Ectodermal cell (in vitro differentiated cells): ENCODE data around the gene SPATC1L.

Source experiments
- H3K27ac ChIP-seq: 2 replicates; pipeline ENCODE4 v1.7.0; 2013; ENCODE audit warnings: mild to moderate bottlenecking, low read depth, low read length; ENCODE audit not compliant: insufficient read depth, poor library complexity, severe bottlenecking
- H3K27me3 ChIP-seq: 2 replicates; pipeline ENCODE4 v1.7.0; 2013; ENCODE audit warnings: mild to moderate bottlenecking, low read length; ENCODE audit not compliant: insufficient read depth, control insufficient read depth, poor library complexity, severe bottlenecking
- H3K36me3 ChIP-seq: one replicate; pipeline ENCODE4 v1.7.0; 2013; ENCODE audit warnings: low read length; ENCODE audit not compliant: control insufficient read depth, insufficient read depth
- H3K4me1 ChIP-seq: one replicate; pipeline ENCODE4 v1.7.0; 2013; ENCODE audit warnings: low read length; ENCODE audit not compliant: control insufficient read depth, insufficient read depth
- H3K4me3 ChIP-seq: 2 replicates; pipeline ENCODE4 v1.7.0; 2013; ENCODE audit warnings: low read depth, low read length, control low read depth; ENCODE audit not compliant: insufficient read depth
- H3K9me3 ChIP-seq: 2 replicates; pipeline ENCODE4 v1.7.0; 2013; ENCODE audit warnings: mild to moderate bottlenecking, low read length, moderate library complexity; ENCODE audit not compliant: control insufficient read depth
- WGBS, 2 experiments: methylation state at CpG; one replicate each; pipeline ENCODE4 v1.1.7; 2013; ENCODE audit warnings: missing lambda C conversion rate in 2 of 2; 5-methylcytosine and 5-hydroxymethylcytosine counted together

The SPATC1L gene

GRCh38 chr21:46137908-46138307, 46.4 kb downstream of the SPATC1L start:
- 94 to 95% methylated on average over 7 of the region's 7 CpGs for WGBS, 2 experiments
- Histone ChIP-seq H3K9me3 (no peaks in the 10 kb centered on the region), H3K4me3 (no peak overlapping the region), H3K27ac (no peak overlapping the region), H3K36me3 (no peaks in the 10 kb centered on the region), H3K4me1 (peaks cover 6% of the 10 kb centered on the region), H3K27me3 (no peaks in the 10 kb centered on the region)

GRCh38 chr21:46136739-46137349, 47.4 kb downstream of the SPATC1L start:
- Histone ChIP-seq H3K27me3 (no peaks in the 10 kb centered on the region), H3K4me3 (no peak overlapping the region), H3K27ac (no peak overlapping the region), H3K36me3 (no peaks in the 10 kb centered on the region), H3K9me3 (no peaks in the 10 kb centered on the region), H3K4me1 (peaks cover 6% of the 10 kb centered on the region)
- WGBS, 2 experiments: 89 to 90% methylated on average over 22 of the region's 22 CpGs

GRCh38 chr21:46135782-46136395, 48.4 kb downstream of the SPATC1L start:
- 85 to 87% methylated on average over 4 of the region's 7 CpGs for WGBS, 2 experiments
- Histone ChIP-seq H3K9me3 (no peaks in the 10 kb centered on the region), H3K27me3 (no peaks in the 10 kb centered on the region), H3K27ac (no peak overlapping the region), H3K4me3 (no peak overlapping the region), H3K4me1 (peaks cover 6% of the 10 kb centered on the region), H3K36me3 (no peaks in the 10 kb centered on the region)

- no peaks in the 10 kb centered on the region for H3K9me3 ChIP-seq
- 96% methylated on average over 85 of the region's 85 CpGs for WGBS, 2 experiments
Observed at GRCh38 chr21:46131838-46132651, 52.2 kb downstream of the SPATC1L start.

GRCh38 chr21:46131588-46131837, 52.7 kb downstream of the SPATC1L start:
- Histone ChIP-seq H3K36me3 (no peaks in the 10 kb centered on the region), H3K27ac (no peak overlapping the region), H3K9me3 (no peaks in the 10 kb centered on the region), H3K27me3 (no peaks in the 10 kb centered on the region), H3K4me1 (peaks cover 6% of the 10 kb centered on the region), H3K4me3 (no peak overlapping the region)
- WGBS, 2 experiments: 93 to 96% methylated on average over 4 of the region's 4 CpGs

More at GRCh38 chr21:46131838-46132651, 52.2 kb downstream of the SPATC1L start:
- Histone ChIP-seq H3K36me3 (no peaks in the 10 kb centered on the region), H3K4me1 (peaks cover 7% of the 10 kb centered on the region), H3K27ac (no peak overlapping the region), H3K4me3 (no peak overlapping the region), H3K27me3 (no peaks in the 10 kb centered on the region)

- no peaks in the 10 kb centered on the region for H3K9me3 ChIP-seq
- no peak overlapping the region for H3K4me3 ChIP-seq
- no peaks in the 10 kb centered on the region for H3K27me3 ChIP-seq
- peaks cover 6% of the 10 kb centered on the region for H3K4me1 ChIP-seq
- 91 to 95% methylated on average over 22 of the region's 22 CpGs for WGBS, 2 experiments
- H3K27ac ChIP-seq: no peak overlapping the region
- H3K36me3 ChIP-seq: no peaks in the 10 kb centered on the region
Observed at GRCh38 chr21:46130831-46131587, 53.2 kb downstream of the SPATC1L start.

GRCh38 chr21:46129846-46130651, 54.2 kb downstream of the SPATC1L start:
- no peaks in the 10 kb centered on the region for H3K9me3 ChIP-seq
- H3K4me1 ChIP-seq: peaks cover 6% of the 10 kb centered on the region
- no peak overlapping the region for H3K4me3 ChIP-seq
- H3K27ac ChIP-seq: no peak overlapping the region
- no peaks in the 10 kb centered on the region for H3K36me3 ChIP-seq
- 94 to 95% methylated on average over 27 of the region's 27 CpGs for WGBS, 2 experiments
- H3K27me3 ChIP-seq: no peaks in the 10 kb centered on the region

GRCh38 chr21:46128933-46129571, 55.2 kb downstream of the SPATC1L start:
- Histone ChIP-seq H3K27me3 (no peaks in the 10 kb centered on the region), H3K9me3 (no peaks in the 10 kb centered on the region), H3K36me3 (no peaks in the 10 kb centered on the region), H3K4me1 (peaks cover 6% of the 10 kb centered on the region), H3K4me3 (no peak overlapping the region), H3K27ac (no peak overlapping the region)
- 92 to 94% methylated on average over 45 of the region's 45 CpGs for WGBS, 2 experiments

GRCh38 chr21:46128106-46128932, 55.9 kb downstream of the SPATC1L start:
- peaks cover 6% of the 10 kb centered on the region for H3K4me1 ChIP-seq
- H3K27me3 ChIP-seq: no peaks in the 10 kb centered on the region
- no peak overlapping the region for H3K27ac ChIP-seq
- no peaks in the 10 kb centered on the region for H3K36me3 ChIP-seq
- 81 to 85% methylated on average over 23 of the region's 23 CpGs for WGBS, 2 experiments
- H3K4me3 ChIP-seq: no peak overlapping the region
- H3K9me3 ChIP-seq: no peaks in the 10 kb centered on the region
